Measurements from ENCODE around the gene DCBLD1.

DNA sequence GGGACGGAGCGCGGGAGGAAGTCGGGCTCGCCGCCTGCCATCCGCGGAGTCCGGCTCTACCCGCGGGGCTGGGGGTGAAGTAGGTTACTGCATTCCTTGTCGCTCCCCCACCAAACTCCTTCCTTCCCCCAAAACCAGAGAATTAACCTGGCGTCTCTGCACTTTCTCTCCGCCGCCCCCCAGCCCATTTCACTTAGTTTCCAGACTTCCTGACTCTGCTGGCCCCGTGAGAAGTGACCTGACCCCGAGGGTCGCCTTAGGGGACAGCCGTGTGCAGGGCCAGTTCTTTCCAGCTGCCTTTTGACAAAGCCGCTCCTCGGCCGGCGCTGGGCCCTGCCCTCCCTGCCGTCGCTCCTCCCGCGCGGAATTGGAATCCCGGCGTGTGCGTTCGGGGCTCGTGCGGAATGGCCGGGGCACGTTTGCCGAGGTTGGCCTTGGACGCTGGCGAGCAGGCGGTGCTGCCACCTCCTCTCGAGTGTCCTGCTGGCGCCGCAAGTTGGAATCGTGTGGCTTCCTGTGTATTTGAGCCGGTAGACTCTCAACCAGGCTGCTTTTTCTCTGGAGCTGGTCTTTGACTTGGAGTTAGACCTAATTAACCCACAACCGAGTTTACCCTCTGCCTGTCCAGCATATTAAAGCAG is 650 bp downstream of the DCBLD1 start:
- TF ChIP-seq, protein P1, sequence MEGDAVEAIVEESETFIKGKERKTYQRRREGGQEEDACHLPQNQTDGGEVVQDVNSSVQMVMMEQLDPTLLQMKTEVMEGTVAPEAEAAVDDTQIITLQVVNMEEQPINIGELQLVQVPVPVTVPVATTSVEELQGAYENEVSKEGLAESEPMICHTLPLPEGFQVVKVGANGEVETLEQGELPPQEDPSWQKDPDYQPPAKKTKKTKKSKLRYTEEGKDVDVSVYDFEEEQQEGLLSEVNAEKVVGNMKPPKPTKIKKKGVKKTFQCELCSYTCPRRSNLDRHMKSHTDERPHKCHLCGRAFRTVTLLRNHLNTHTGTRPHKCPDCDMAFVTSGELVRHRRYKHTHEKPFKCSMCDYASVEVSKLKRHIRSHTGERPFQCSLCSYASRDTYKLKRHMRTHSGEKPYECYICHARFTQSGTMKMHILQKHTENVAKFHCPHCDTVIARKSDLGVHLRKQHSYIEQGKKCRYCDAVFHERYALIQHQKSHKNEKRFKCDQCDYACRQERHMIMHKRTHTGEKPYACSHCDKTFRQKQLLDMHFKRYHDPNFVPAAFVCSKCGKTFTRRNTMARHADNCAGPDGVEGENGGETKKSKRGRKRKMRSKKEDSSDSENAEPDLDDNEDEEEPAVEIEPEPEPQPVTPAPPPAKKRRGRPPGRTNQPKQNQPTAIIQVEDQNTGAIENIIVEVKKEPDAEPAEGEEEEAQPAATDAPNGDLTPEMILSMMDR (IDR thresholded peaks at IDR 0.05) = no peak
- TF ChIP-seq POLR2A (IDR thresholded peaks at IDR 0.05) = no peak
